Neural cell (in vitro differentiated cells): ENCODE measurements around the gene CCDC85C. TPM values are rescaled to one million over a fixed set of nuclear protein-coding genes. Genes with fewer than 3 reads are reported as not detected.

Experiments used
- H2AFZ ChIP-seq: fragments of 200-600, 300-800 bp; sonication (generic), shearing (Covaris generic); 2 replicates; pipeline ENCODE4 v1.6.0; 2014; ENCODE audit warnings: low read depth, mild to moderate bottlenecking, antibody characterized with exemption, low read length, moderate library complexity
- H3F3A ChIP-seq: fragments of 200-600 bp; shearing (Covaris generic); 2 replicates; pipeline ENCODE4 v1.6.1; 2016; ENCODE audit warnings: mild to moderate bottlenecking, moderate library complexity, mixed read lengths, antibody characterized with exemption, low read length; ENCODE audit not compliant: insufficient read depth, poor library complexity, severe bottlenecking
- H3K27ac ChIP-seq: fragments of 200-600, 300-800 bp; sonication (generic), shearing (Covaris generic); 2 replicates; pipeline ENCODE4 v1.5.1; 2014; ENCODE audit warnings: mild to moderate bottlenecking, low read length, moderate library complexity
- H3K27me3 ChIP-seq: fragments of 300-800, 200-600 bp; sonication (generic), shearing (Covaris generic); 2 replicates; pipeline ENCODE4 v1.6.0; 2014; ENCODE audit warnings: mild to moderate bottlenecking, low read depth, low read length, moderate library complexity; ENCODE audit not compliant: insufficient read depth
- H3K36me3 ChIP-seq: fragments of 300-800, 200-600 bp; sonication (generic), shearing (Covaris generic); 2 replicates; pipeline ENCODE4 v1.5.1; 2014; ENCODE audit warnings: mild to moderate bottlenecking, antibody characterized with exemption, low read length, moderate library complexity; ENCODE audit not compliant: insufficient read depth
- H3K4me2 ChIP-seq: fragments of 300-800, 200-600 bp; sonication (generic), shearing (Covaris generic); 2 replicates; pipeline ENCODE4 v1.6.0; 2014; ENCODE audit warnings: mild to moderate bottlenecking, low read length
- H3K4me3 ChIP-seq: fragments of 300-800, 200-600 bp; sonication (generic), shearing (Covaris generic); 2 replicates; pipeline ENCODE4 v1.5.1; 2014; ENCODE audit warnings: mild to moderate bottlenecking, low read length, moderate library complexity
- H3K79me2 ChIP-seq: fragments of 200-600 bp; shearing (Covaris generic); replicated peaks from 2 replicates; pipeline ENCODE4 v1.6.0; 2014; ENCODE audit warnings: mild to moderate bottlenecking, low read length, moderate library complexity; ENCODE audit not compliant: insufficient read depth
- H3K9ac ChIP-seq: fragments of 300-800, 200-600 bp; sonication (generic), shearing (Covaris generic); 2 replicates; pipeline ENCODE4 v1.6.1; 2016; ENCODE audit warnings: mild to moderate bottlenecking, low read length, mixed read lengths
- H3K9me2 ChIP-seq: fragments of 200-600 bp; shearing (Covaris generic); 2 replicates; pipeline ENCODE4 v1.6.1; 2016; ENCODE audit warnings: mild to moderate bottlenecking, low read length, mixed read lengths; ENCODE audit not compliant: insufficient read depth
- H3K9me3 ChIP-seq: fragments of 200-600, 300-800 bp; sonication (generic), shearing (Covaris generic); 2 replicates; pipeline ENCODE4 v1.6.1; 2016; ENCODE audit warnings: mild to moderate bottlenecking, mixed run types, low read length, moderate library complexity, mixed read lengths
- H4K20me1 ChIP-seq: fragments of 200-600 bp; shearing (Covaris generic); 2 replicates; pipeline ENCODE4 v1.6.1; 2016; ENCODE audit warnings: mild to moderate bottlenecking, mixed run types; ENCODE audit not compliant: insufficient read depth
- EP300 ChIP-seq: fragments of 450-650 bp; conservative IDR thresholded peaks from 2 replicates; pipeline ENCODE4 v1.6.1; 2014; ENCODE audit warnings: antibody characterized with exemption, mild to moderate bottlenecking, moderate library complexity; ENCODE audit not compliant: poor library complexity, severe bottlenecking
- EZH2 ChIP-seq: fragments of 200-600, 300-800 bp; shearing (Covaris generic), sonication (generic); IDR thresholded peaks from 2 replicates; pipeline ENCODE4 v1.6.1; 2014; ENCODE audit warnings: antibody characterized with exemption, low read length, borderline replicate concordance, mild to moderate bottlenecking; ENCODE audit not compliant: insufficient read depth, poor library complexity, severe bottlenecking
- MXI1 ChIP-seq: fragments of 450-650 bp; conservative IDR thresholded peaks from 2 replicates; pipeline ENCODE4 v1.6.1; 2014; ENCODE audit warnings: antibody characterized with exemption, mild to moderate bottlenecking; ENCODE audit not compliant: poor library complexity, severe bottlenecking
- POLR2AphosphoS5 ChIP-seq: IDR thresholded peaks from 2 replicates; pipeline ENCODE4 v1.6.1; 2012
- RAD21 ChIP-seq: fragments of 450-650 bp; conservative IDR thresholded peaks from 2 replicates; pipeline ENCODE4 v1.6.1; 2014; ENCODE audit warnings: antibody characterized with exemption, mild to moderate bottlenecking, moderate library complexity
- REST ChIP-seq: IDR thresholded peaks from 2 replicates; pipeline ENCODE4 v1.6.1; 2012; ENCODE audit warnings: borderline replicate concordance
- SMC3 ChIP-seq: fragments of 450-650 bp; conservative IDR thresholded peaks from 2 replicates; pipeline ENCODE4 v1.6.1; 2014; ENCODE audit warnings: antibody characterized with exemption, mild to moderate bottlenecking, moderate library complexity; ENCODE audit not compliant: poor library complexity
- TAF1 ChIP-seq: IDR thresholded peaks from 2 replicates; pipeline ENCODE4 v1.6.1; 2012; ENCODE audit warnings: low read depth
- polyA plus RNA-seq: library from polyadenylated mRNA; depleted of rRNA; stranded (reverse); fragments of >200 nt; gene quantifications from 2 replicates; pipeline ENCODE4 v1.2.3, GENCODE V29; 2014
- TF ChIP-seq, protein P1 (sequence below): fragments of 450-650 bp; IDR thresholded peaks from 2 replicates; pipeline ENCODE4 v1.5.1; 2014; ENCODE audit warnings: antibody characterized with exemption, mild to moderate bottlenecking, moderate library complexity; ENCODE audit not compliant: poor library complexity, severe bottlenecking

Gene CCDC85C
- polyA plus RNA-seq, 1 donor from 2014 or later, result 24.8 TPM

- Histone ChIP-seq H3K4me2 (no peak overlapping the region), H3F3A (no peaks in the 10 kb centered on the region), H3K9ac (no peak overlapping the region), H3K27ac (no peak overlapping the region), H3K79me2 (peaks cover 12% of the 10 kb centered on the region), H3K9me2 (no peaks in the 10 kb centered on the region), H3K36me3 (no peaks in the 10 kb centered on the region), H4K20me1 (no peaks in the 10 kb centered on the region), H3K4me3 (no peak overlapping the region), H3K27me3 (no peaks in the 10 kb centered on the region), H2AFZ (no peak overlapping the region), H3K9me3 (no peaks in the 10 kb centered on the region)
- TF ChIP-seq, protein P1, sequence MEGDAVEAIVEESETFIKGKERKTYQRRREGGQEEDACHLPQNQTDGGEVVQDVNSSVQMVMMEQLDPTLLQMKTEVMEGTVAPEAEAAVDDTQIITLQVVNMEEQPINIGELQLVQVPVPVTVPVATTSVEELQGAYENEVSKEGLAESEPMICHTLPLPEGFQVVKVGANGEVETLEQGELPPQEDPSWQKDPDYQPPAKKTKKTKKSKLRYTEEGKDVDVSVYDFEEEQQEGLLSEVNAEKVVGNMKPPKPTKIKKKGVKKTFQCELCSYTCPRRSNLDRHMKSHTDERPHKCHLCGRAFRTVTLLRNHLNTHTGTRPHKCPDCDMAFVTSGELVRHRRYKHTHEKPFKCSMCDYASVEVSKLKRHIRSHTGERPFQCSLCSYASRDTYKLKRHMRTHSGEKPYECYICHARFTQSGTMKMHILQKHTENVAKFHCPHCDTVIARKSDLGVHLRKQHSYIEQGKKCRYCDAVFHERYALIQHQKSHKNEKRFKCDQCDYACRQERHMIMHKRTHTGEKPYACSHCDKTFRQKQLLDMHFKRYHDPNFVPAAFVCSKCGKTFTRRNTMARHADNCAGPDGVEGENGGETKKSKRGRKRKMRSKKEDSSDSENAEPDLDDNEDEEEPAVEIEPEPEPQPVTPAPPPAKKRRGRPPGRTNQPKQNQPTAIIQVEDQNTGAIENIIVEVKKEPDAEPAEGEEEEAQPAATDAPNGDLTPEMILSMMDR, result no peak
- no peak for TF ChIP-seq EP300
- no peak for TF ChIP-seq RAD21
- TF ChIP-seq MXI1, result no peak
- TF ChIP-seq TAF1, result no peak
- TF ChIP-seq SMC3, result no peak
- no peak for TF ChIP-seq REST
- TF ChIP-seq POLR2AphosphoS5, result no peak
- no peak for TF ChIP-seq EZH2
These were observed 65.3 kb downstream of the CCDC85C start for GRCh38 chr14:99538733-99539132.

- peaks cover 12% of the 10 kb centered on the region for H3K79me2 ChIP-seq
- no peak overlapping the region for H2AFZ ChIP-seq
- no peaks in the 10 kb centered on the region for H3K36me3 ChIP-seq
- no peak for TF ChIP-seq SMC3
- TF ChIP-seq REST, result no peak
- no peak for TF ChIP-seq EP300
- TF ChIP-seq RAD21, result no peak
- no peak for TF ChIP-seq EZH2
- TF ChIP-seq POLR2AphosphoS5, result no peak
- no peak for TF ChIP-seq TAF1
- no peak for TF ChIP-seq MXI1
- TF ChIP-seq, protein P1, result no peak
- H3K9me3 ChIP-seq, result no peaks in the 10 kb centered on the region
- no peaks in the 10 kb centered on the region for H3K9me2 ChIP-seq
- no peak overlapping the region for H3K4me2 ChIP-seq
- no peak overlapping the region for H3K4me3 ChIP-seq
- no peaks in the 10 kb centered on the region for H3F3A ChIP-seq
- H3K27me3 ChIP-seq, result no peaks in the 10 kb centered on the region
- no peaks in the 10 kb centered on the region for H4K20me1 ChIP-seq
- no peak overlapping the region for H3K9ac ChIP-seq
- no peak overlapping the region for H3K27ac ChIP-seq
These were observed 65.7 kb downstream of the CCDC85C start for GRCh38 chr14:99538275-99538674.
